NOMO-1 treated with DMSO at 0.1 percent for 48 hours (cell line): Measurements from ENCODE around the gene ABHD16A.

Experiments
- DNase-seq: peaks from one replicate; lab custom pipeline; 2025; ENCODE audit not compliant: unreplicated experiment; lab: John Stamatoyannopoulos, UW

Gene ABHD16A

DNA sequence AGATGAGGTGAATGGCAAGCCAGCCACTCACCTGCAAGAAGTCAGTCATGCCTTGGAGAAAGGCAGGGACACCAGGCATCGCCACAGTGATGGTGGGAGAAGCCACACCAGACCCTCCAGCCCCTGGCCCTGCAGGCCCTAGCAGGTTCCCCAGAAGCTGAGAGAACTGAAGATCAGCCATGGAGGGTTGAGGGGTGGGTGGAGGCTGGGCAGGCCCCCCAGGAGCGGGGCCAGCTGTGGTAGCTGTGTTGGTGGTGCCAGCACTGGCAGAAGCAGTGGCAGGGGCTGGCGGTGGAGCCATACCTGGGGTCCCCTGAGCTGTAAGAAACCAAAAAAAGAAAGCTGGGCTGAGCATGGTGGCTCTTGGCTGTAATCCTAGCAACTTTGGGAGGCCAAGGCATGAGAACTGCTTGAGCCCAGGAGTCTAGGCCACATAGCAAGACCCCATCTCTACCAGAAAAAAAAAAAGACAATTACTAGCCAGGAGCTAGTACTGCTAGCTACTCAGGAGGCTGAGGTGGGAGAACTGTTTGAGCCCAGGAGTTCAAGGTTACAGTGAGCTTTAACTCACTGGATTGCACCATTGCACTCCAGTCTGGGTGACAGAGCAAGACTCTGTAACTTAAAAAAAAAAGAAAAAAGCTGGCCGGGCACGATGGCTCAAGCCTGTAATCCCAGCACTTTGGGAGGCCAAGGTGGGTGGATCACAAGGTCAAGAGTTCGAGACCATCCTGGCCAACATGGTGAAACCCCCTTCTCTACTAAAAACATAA, 60.1 kb downstream of the ABHD16A start:
- DNase-seq = no peak

DNA sequence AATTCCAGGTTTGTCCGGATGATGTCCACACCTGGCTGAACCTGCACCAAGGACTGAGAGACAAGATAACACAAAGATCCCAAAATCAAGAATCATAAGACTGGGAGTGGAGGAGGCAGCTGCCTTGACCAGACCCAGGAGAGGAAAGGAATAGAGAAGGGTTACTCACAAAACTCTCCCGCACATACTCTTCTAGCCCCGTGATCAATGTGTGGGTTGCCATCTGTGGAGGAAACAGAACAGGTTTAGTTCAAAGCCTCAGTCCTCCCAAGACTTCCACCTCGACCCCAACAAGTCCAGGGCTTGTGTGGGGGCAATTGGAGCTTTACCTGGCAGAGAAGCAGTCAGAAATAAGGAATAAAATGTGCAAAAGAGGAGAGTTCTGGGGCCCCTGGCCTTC, 61.8 kb downstream of the ABHD16A start:
- DNase-seq = no peak

DNA sequence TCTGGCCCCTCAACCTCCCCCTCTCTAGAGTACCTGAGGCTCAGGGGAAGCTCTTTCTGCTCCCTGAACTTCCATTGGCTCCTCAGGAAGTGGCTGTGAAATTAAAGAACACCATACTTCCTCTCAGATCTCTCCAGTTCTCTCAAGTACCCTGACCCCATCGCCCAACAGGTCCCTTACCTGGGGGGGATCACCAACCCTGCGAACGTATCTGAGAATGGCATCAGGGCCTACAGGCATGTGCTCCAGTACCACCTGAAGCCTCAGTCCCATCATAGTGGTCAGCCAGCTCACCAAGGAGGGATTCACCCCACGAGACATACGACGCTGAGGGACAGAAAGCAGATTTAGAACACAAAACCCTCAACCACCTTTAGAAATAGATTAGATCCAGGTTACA, 62.5 kb downstream of the ABHD16A start:
- DNase-seq = no peak

DNA sequence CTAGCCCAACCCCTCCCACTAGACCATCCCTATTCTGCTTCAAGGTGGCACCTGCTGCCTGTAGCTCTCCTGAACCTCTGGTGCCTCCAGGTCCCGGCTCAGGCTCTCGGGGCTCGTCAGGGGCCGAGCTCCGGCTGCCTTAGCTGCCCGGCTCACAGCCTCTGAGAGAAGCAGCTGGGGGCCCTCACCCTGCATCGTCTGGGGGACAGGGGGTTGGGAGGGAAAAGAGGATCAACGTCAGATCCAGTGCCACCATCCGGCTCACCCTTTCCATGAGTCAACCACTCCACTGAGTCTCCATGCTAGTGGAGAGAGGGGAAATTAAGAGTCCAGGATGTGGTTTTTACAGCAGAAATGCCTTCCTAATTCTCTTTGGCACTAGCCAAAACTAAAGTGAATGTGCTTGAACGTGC, 63.7 kb downstream of the ABHD16A start:
- no peak for DNase-seq

DNA sequence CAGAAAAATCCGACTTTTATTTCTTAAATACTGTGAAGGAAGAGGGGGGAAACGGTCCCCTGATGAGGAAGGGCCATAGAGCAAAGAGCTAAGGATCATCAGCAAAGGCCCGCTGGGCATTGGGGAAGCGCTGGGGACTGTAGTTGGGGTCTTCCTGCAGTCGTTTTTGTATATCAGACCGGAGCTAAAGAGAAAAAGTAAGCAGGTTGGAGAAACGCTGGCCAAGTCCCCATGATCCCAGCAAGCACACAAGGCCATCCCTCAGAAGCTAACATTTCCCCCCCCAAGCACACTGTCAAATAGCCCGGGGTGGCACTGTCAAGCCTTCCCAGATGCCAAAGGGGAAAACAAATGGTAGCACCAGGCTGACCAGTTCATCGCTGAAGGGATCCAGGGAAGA, 64.1 kb downstream of the ABHD16A start:
- no peak for DNase-seq
